IMR-90 (cell line): ENCODE data around the gene FLT3. TPM values are rescaled to one million over a fixed set of nuclear protein-coding genes. Genes with fewer than 3 reads are reported as not detected.
"Not testable (repeated sequence)": the region's sequence is repeated elsewhere in the genome, so short reads cannot be mapped to it uniquely, and the experiment has no call there.

ENCODE experiments used
- ATAC-seq: fragments of 200-7000 bp; cut with Tn5 transposase; 2 replicates; pipeline ENCODE4 v1.9.1; 2020; ENCODE audit warnings: low read depth, mild to moderate bottlenecking, moderate library complexity
- BruUV-seq: library from RNA; stranded (reverse); fragments of 400-500 nt; replicated peaks from 2 replicates; lab custom pipeline; 2021; lab: Mats Ljungman, UMichigan
- CTCF ChIA-PET: fragments of 300-600 bp; formaldehyde crosslinking; extraction: SDS; loops from one replicate; lab custom pipeline; 2021; ENCODE audit warnings: antibody characterized with exemption; lab: Yijun Ruan, JAX
- POLR2A ChIA-PET: fragments of 300-600 bp; sonication (Branson Sonifier 250); formaldehyde crosslinking; loops from one replicate; lab custom pipeline; 2022; ENCODE audit warnings: antibody characterized with exemption; ENCODE audit not compliant: unreplicated experiment; lab: Charles Lee
- DNase-seq: peaks from one replicate; pipeline ENCODE4 v3.0.0; 2013
- H2AFZ ChIP-seq: replicated peaks from 2 replicates; pipeline ENCODE3; 2013; ENCODE audit warnings: low read length, mild to moderate bottlenecking; ENCODE audit not compliant: poor library complexity
- H2AK5ac ChIP-seq: 2 replicates; pipeline ENCODE4 v1.6.1; 2013; ENCODE audit warnings: low read depth, low read length, inconsistent platforms
- H2AK9ac ChIP-seq: replicated peaks from 2 replicates; pipeline ENCODE3; 2013; ENCODE audit warnings: mild to moderate bottlenecking, low read depth, low read length, moderate library complexity; ENCODE audit not compliant: poor library complexity
- H2BK120ac ChIP-seq: 2 replicates; pipeline ENCODE4 v1.6.1; 2013; ENCODE audit warnings: low read depth, low read length, inconsistent platforms
- H2BK15ac ChIP-seq: 3 replicates; pipeline ENCODE4 v1.6.1; 2013; ENCODE audit warnings: low read depth, low read length, inconsistent platforms
- H2BK20ac ChIP-seq: 2 replicates; pipeline ENCODE4 v1.6.1; 2013; ENCODE audit warnings: low read depth, mild to moderate bottlenecking, inconsistent platforms, low read length, moderate library complexity
- H2BK5ac ChIP-seq: 2 replicates; pipeline ENCODE4 v1.6.1; 2013; ENCODE audit warnings: mild to moderate bottlenecking, low read depth, low read length, inconsistent platforms; ENCODE audit not compliant: poor library complexity, severe bottlenecking
- H3K14ac ChIP-seq: replicated peaks from 2 replicates; pipeline ENCODE4 v1.6.1; 2013; ENCODE audit warnings: low read depth, low read length, inconsistent platforms
- H3K18ac ChIP-seq: 2 replicates; pipeline ENCODE4 v1.6.1; 2013; ENCODE audit warnings: low read depth, low read length, control low read depth
- H3K23ac ChIP-seq: 2 replicates; pipeline ENCODE4 v1.6.1; 2013; ENCODE audit warnings: low read depth, low read length, inconsistent platforms
- H3K27ac ChIP-seq: 2 replicates; pipeline ENCODE4 v1.5.1; 2013; ENCODE audit warnings: mild to moderate bottlenecking, control low read depth, low read length; ENCODE audit not compliant: insufficient read depth
- H3K27me3 ChIP-seq: 2 replicates; pipeline ENCODE4 v1.6.1; 2013; ENCODE audit warnings: low read length; ENCODE audit not compliant: control insufficient read depth, insufficient read depth
- H3K36me3 ChIP-seq: 2 replicates; pipeline ENCODE4 v1.6.1; 2013; ENCODE audit warnings: low read length, mixed read lengths; ENCODE audit not compliant: control insufficient read depth, insufficient read depth
- H3K4ac ChIP-seq: 2 replicates; pipeline ENCODE4 v1.6.1; 2013; ENCODE audit warnings: low read depth, low read length, inconsistent platforms
- H3K4me1 ChIP-seq: 2 replicates; pipeline ENCODE4 v1.6.1; 2013; ENCODE audit warnings: low read length, mixed read lengths; ENCODE audit not compliant: control insufficient read depth, insufficient read depth
- H3K4me2 ChIP-seq: 2 replicates; pipeline ENCODE4 v1.6.1; 2013; ENCODE audit warnings: low read depth, mild to moderate bottlenecking, control low read depth, low read length, moderate library complexity
- H3K4me3 ChIP-seq: 2 replicates; pipeline ENCODE4 v1.5.1; 2013; ENCODE audit warnings: low read depth, mild to moderate bottlenecking, control low read depth, low read length, moderate library complexity; ENCODE audit not compliant: insufficient read depth
- H3K56ac ChIP-seq: 2 replicates; pipeline ENCODE4 v1.6.1; 2013; ENCODE audit warnings: low read length, inconsistent platforms; ENCODE audit not compliant: insufficient read depth; ENCODE audit errors: extremely low read depth
- H3K79me1 ChIP-seq, 2 experiments: 2 replicates each; pipeline ENCODE4 v1.6.1; 2013; ENCODE audit warnings: low read length in 2 of 2, inconsistent platforms in 1 of 2, low read depth in 1 of 2
- H3K9ac ChIP-seq: 2 replicates; pipeline ENCODE4 v1.6.1; 2013; ENCODE audit warnings: low read depth, low read length, control low read depth
- H3K9me1 ChIP-seq: 2 replicates; pipeline ENCODE4 v1.6.1; 2013; ENCODE audit warnings: low read length, inconsistent platforms; ENCODE audit not compliant: insufficient read depth
- H3K9me3 ChIP-seq: 2 replicates; pipeline ENCODE4 v1.6.1; 2013; ENCODE audit warnings: low read length; ENCODE audit not compliant: control insufficient read depth, insufficient read depth
- H4K20me1 ChIP-seq: 2 replicates; pipeline ENCODE4 v1.6.1; 2013; ENCODE audit warnings: low read length, inconsistent platforms; ENCODE audit not compliant: insufficient read depth
- H4K5ac ChIP-seq: 2 replicates; pipeline ENCODE4 v1.6.1; 2013; ENCODE audit warnings: mild to moderate bottlenecking, low read depth, low read length, control low read depth
- H4K8ac ChIP-seq, 2 experiments: 2 replicates each; pipeline ENCODE4 v1.6.1; 2013; ENCODE audit warnings: low read depth in 2 of 2, low read length in 2 of 2, control low read depth in 1 of 2, inconsistent platforms in 1 of 2
- H4K91ac ChIP-seq: 2 replicates; pipeline ENCODE4 v1.6.1; 2013; ENCODE audit warnings: low read depth, low read length, inconsistent platforms; ENCODE audit not compliant: insufficient read depth
- CEBPB ChIP-seq: IDR thresholded peaks from 2 replicates; pipeline ENCODE4 v1.6.1; 2012; ENCODE audit warnings: low read depth, low read length, improper control_type of control experiment
- FOS ChIP-seq: fragments of 150-350 bp; IDR thresholded peaks from 2 replicates; pipeline ENCODE4 v1.6.1; 2016; ENCODE audit warnings: low read depth, low read length
- MAFK ChIP-seq: IDR thresholded peaks from 2 replicates; pipeline ENCODE4 v1.6.1; 2012; ENCODE audit warnings: low read depth, low read length, improper control_type of control experiment
- MXI1 ChIP-seq: IDR thresholded peaks from 2 replicates; pipeline ENCODE4 v1.6.1; 2012; ENCODE audit warnings: low read depth, mild to moderate bottlenecking, low read length, moderate library complexity, borderline replicate concordance
- NFE2L2 ChIP-seq: fragments of 150-350 bp; IDR thresholded peaks from 2 replicates; pipeline ENCODE4 v1.6.1; 2016; ENCODE audit warnings: low read depth, mild to moderate bottlenecking, low read length
- POLR2A ChIP-seq: IDR thresholded peaks from 2 replicates; pipeline ENCODE4 v1.6.1; 2012; ENCODE audit warnings: mild to moderate bottlenecking, low read depth, low read length
- RAD21 ChIP-seq: IDR thresholded peaks from 2 replicates; pipeline ENCODE4 v1.6.1; 2012; ENCODE audit warnings: low read length, improper control_type of control experiment
- RCOR1 ChIP-seq: IDR thresholded peaks from 2 replicates; pipeline ENCODE4 v1.6.1; 2012; ENCODE audit warnings: mild to moderate bottlenecking, low read length, improper control_type of control experiment; ENCODE audit not compliant: insufficient replicate concordance
- RFX5 ChIP-seq: IDR thresholded peaks from 2 replicates; pipeline ENCODE4 v1.8.0; 2012; ENCODE audit warnings: low read depth, mild to moderate bottlenecking, low read length, moderate library complexity
- SMC3 ChIP-seq: fragments of 150-350 bp; IDR thresholded peaks from 2 replicates; pipeline ENCODE4 v1.6.1; 2016; ENCODE audit warnings: low read depth, mild to moderate bottlenecking, antibody characterized with exemption, low read length, moderate library complexity
- WGBS, 2 experiments: methylation state at CpG; one replicate each; pipeline versions ENCODE4 v1.1.5 to v1.1.7; 2013; ENCODE audit warnings: missing lambda C conversion rate in 2 of 2; ENCODE audit not compliant: insufficient read length in 1 of 2; ENCODE audit errors: extremely low coverage in 2 of 2; 5-methylcytosine and 5-hydroxymethylcytosine counted together
- dilution Hi-C: fragments of 300-500 bp; cut with HindIII; formaldehyde crosslinking; loops from one replicate; pipeline ENCODE4 v1.14.3; 2018; ENCODE audit warnings: low sequenced_read_pairs; ENCODE audit not compliant: unreplicated experiment
- in situ Hi-C: fragments of 300-500 bp; cut with MboI; formaldehyde crosslinking; loops from 3 replicates; pipeline ENCODE4 v1.14.3; 2019; ENCODE audit warnings: low sequenced_read_pairs, inconsistent platforms, mixed read lengths
- intact Hi-C: fragments of 100-400 bp; cut with micrococcal nuclease; formaldehyde crosslinking; loops from 2 replicates; pipeline ENCODE4 v1.10.0; 2022
- polyA plus RNA-seq, 3 experiments: library from polyadenylated mRNA; depleted of rRNA; stranded (reverse); fragments of >200 nt; gene quantifications; 2 replicates each; pipeline ENCODE4 v1.2.3, GENCODE V29; 2012; ENCODE audit warnings: low replicate concordance in 1 of 3
- total RNA-seq: library from RNA; depleted of rRNA; stranded (reverse); fragments of >200 nt; gene quantifications from 2 replicates; pipeline ENCODE4 v1.2.3, GENCODE V29; 2012
- TF ChIP-seq, protein P1 (sequence below): fragments of 150-350 bp; IDR thresholded peaks from 2 replicates; pipeline ENCODE4 v1.6.1; 2017; ENCODE audit warnings: mild to moderate bottlenecking, antibody characterized with exemption, low read length, low read depth

FLT3 gene
- total and polyA plus RNA-seq, 2 of the 4 experiments (the other 2 are of a cell fraction), result not detected

DNA sequence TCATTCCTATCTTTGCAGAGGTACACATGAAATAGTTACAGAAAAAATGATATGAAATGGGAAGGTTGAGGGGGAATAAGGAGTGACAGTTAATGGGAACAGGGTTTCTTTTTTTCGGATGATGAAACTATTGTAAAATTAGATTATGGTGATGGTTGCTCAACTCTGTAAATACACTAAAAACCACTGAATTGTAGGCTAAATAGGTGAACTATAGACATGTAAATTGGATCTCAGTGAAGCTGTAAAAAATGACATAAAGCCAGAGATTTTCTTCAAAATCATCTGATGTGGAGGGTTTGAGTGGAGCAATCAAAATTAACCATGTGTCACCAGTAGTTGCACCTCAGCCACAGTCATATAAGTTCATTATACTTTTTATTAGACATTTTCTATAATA is 6.6 kb upstream of the FLT3 start:
- Histone ChIP-seq H3K4ac (no peak overlapping the region), H3K23ac (no peak overlapping the region), H3K18ac (no peak overlapping the region), H3K36me3 (no peaks in the 10 kb centered on the region), H2BK120ac (no peak overlapping the region), H2BK5ac (no peak overlapping the region), H4K5ac (no peak overlapping the region), H2BK20ac (no peak overlapping the region), H2AK9ac (no peak overlapping the region), H4K91ac (no peak overlapping the region), H3K4me2 (no peak overlapping the region), H3K27me3 (peaks cover 14% of the 10 kb centered on the region), H3K9me3 (no peaks in the 10 kb centered on the region), H2BK15ac (no peak overlapping the region), H4K20me1 (no peaks in the 10 kb centered on the region), H2AK5ac (no peak overlapping the region), H3K9ac (no peak overlapping the region), H2AFZ (no peak overlapping the region), H3K9me1 (no peaks in the 10 kb centered on the region), H3K27ac (no peak overlapping the region), H3K56ac (no peak overlapping the region), H3K79me1 (no peaks in the 10 kb centered on the region), H4K8ac (no peak overlapping the region), H3K4me3 (no peak overlapping the region), H3K14ac (no peak overlapping the region), H3K4me1 (no peaks in the 10 kb centered on the region)
- in situ Hi-C loops, result no loop called here
- TF ChIP-seq FOS (no peak), SMC3 (no peak), NFE2L2 (no peak), RCOR1 (no peak), RFX5 (no peak), CEBPB (no peak), MAFK (no peak), MXI1 (no peak), RAD21 (no peak), POLR2A (no peak)
- TF ChIP-seq, protein P1, sequence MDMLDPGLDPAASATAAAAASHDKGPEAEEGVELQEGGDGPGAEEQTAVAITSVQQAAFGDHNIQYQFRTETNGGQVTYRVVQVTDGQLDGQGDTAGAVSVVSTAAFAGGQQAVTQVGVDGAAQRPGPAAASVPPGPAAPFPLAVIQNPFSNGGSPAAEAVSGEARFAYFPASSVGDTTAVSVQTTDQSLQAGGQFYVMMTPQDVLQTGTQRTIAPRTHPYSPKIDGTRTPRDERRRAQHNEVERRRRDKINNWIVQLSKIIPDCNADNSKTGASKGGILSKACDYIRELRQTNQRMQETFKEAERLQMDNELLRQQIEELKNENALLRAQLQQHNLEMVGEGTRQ, result no peak
- dilution Hi-C loops, result no loop called here
- ATAC-seq (no peak), DNase-seq (no peak)
- ChIA-PET POLR2A (no interaction called here), CTCF (no interaction called here)
- intact Hi-C loops, result no loop called here
- WGBS, 2 experiments, result no CpG with 5 or more reads among the region's 1 CpG
- BruUV-seq, result no TSS peak

DNA sequence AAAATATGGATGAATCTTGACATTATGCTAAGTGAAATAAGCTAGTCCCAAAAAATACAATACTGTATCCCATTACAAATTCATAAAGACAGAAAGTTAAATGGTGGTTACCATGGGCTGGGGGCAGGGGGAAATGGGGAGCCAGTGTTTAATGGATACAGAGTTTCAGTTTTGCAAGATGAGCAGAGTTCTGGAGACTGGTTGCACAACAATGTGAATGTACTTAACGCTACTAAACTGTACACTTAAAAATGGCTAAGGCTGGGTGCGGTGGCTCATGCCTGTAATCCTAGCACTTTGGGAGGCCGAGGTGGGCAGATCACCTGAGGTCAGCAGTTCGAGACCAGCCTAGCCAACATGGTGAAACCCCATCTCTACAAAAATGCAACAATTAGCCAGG is 1.5 kb upstream of the FLT3 start:
- intact Hi-C loops, in situ Hi-C loops: not testable (repeated sequence)

More for the DNA sequence above, 1.5 kb upstream of the FLT3 start:
- H3K18ac ChIP-seq, H3K9me3 ChIP-seq, H3K4me2 ChIP-seq, H2AK5ac ChIP-seq, H2AK9ac ChIP-seq, POLR2A ChIA-PET, H3K14ac ChIP-seq, H3K9me1 ChIP-seq, H2BK15ac ChIP-seq, H2AFZ ChIP-seq, H2BK5ac ChIP-seq, DNase-seq, BruUV-seq, H4K5ac ChIP-seq, H2BK20ac ChIP-seq, H2BK120ac ChIP-seq, H3K79me1 ChIP-seq, H3K56ac ChIP-seq, H3K23ac ChIP-seq, H3K27ac ChIP-seq, H3K4ac ChIP-seq, H3K4me1 ChIP-seq, ATAC-seq, H3K4me3 ChIP-seq, H3K9ac ChIP-seq, dilution Hi-C loops, H4K20me1 ChIP-seq, H4K8ac ChIP-seq, H3K36me3 ChIP-seq, H4K91ac ChIP-seq: not testable (repeated sequence)
- H3K27me3 ChIP-seq, result peaks cover 50% of the 10 kb centered on the region
- CTCF ChIA-PET, result interaction anchor here (1.4 kb wide), 1 partner anchor 20 kb away, joined by 3 read pairs; no protein-coding TSS in a partner anchor
- 100% methylated on average over 1 of the region's 4 CpGs; no CpG with 5 or more reads in 1 of the 2 experiments for WGBS, 2 experiments
